Type B pancreatic cell (in vitro differentiated cells): ENCODE results near the gene COL4A1. TPM values are rescaled to one million over a fixed set of nuclear protein-coding genes. Genes with fewer than 3 reads are reported as not detected.

Source experiments
- DNase-seq: peaks from one replicate; pipeline ENCODE4 v3.0.0; 2021; ENCODE audit warnings: mixed read lengths; ENCODE audit not compliant: unreplicated experiment; ENCODE audit errors: extremely low spot score
- H3K27ac Mint-ChIP-seq: 2 replicates; pipeline ENCODE4 v1.8.0; 2021; ENCODE audit warnings: mild to moderate bottlenecking, mixed read lengths
- H3K27me3 Mint-ChIP-seq: 2 replicates; pipeline ENCODE4 v1.8.0; 2021; ENCODE audit warnings: mixed read lengths
- H3K36me3 Mint-ChIP-seq: 2 replicates; pipeline ENCODE4 v1.8.0; 2021; ENCODE audit warnings: mixed read lengths
- H3K4me1 Mint-ChIP-seq: one replicate; pipeline ENCODE4 v1.8.0; 2021; ENCODE audit warnings: mixed read lengths; ENCODE audit not compliant: unreplicated experiment
- H3K4me3 Mint-ChIP-seq: 2 replicates; pipeline ENCODE4 v1.8.0; 2021; ENCODE audit warnings: mild to moderate bottlenecking, mixed read lengths
- H3K9me3 Mint-ChIP-seq: 2 replicates; pipeline ENCODE4 v1.8.0; 2021; ENCODE audit warnings: mixed read lengths
- total RNA-seq: library from RNA; stranded (reverse); gene quantifications from 2 replicates; pipeline ENCODE4 v1.2.1, GENCODE V29; 2021; ENCODE audit warnings: low replicate concordance
- TF ChIP-seq, protein P1 (sequence below): fragments of 200-600 bp; sonication (generic); conservative IDR thresholded peaks from 2 replicates; pipeline ENCODE4 v1.5.0; 2021; ENCODE audit warnings: antibody characterized with exemption, mild to moderate bottlenecking

COL4A1 gene
- total RNA-seq, 1 donor from 2014 or later = 83.6 TPM

GRCh38 chr13:110208116-110208515, 98.8 kb downstream of the COL4A1 start:
- Mint-ChIP-seq H3K27me3 (no peaks in the 10 kb centered on the region), H3K9me3 (no peaks in the 10 kb centered on the region), H3K4me3 (no peak overlapping the region), H3K36me3 (peaks cover 3% of the 10 kb centered on the region), H3K27ac (no peak overlapping the region), H3K4me1 (no peaks in the 10 kb centered on the region)
- no peak for DNase-seq
- TF ChIP-seq, protein P1, sequence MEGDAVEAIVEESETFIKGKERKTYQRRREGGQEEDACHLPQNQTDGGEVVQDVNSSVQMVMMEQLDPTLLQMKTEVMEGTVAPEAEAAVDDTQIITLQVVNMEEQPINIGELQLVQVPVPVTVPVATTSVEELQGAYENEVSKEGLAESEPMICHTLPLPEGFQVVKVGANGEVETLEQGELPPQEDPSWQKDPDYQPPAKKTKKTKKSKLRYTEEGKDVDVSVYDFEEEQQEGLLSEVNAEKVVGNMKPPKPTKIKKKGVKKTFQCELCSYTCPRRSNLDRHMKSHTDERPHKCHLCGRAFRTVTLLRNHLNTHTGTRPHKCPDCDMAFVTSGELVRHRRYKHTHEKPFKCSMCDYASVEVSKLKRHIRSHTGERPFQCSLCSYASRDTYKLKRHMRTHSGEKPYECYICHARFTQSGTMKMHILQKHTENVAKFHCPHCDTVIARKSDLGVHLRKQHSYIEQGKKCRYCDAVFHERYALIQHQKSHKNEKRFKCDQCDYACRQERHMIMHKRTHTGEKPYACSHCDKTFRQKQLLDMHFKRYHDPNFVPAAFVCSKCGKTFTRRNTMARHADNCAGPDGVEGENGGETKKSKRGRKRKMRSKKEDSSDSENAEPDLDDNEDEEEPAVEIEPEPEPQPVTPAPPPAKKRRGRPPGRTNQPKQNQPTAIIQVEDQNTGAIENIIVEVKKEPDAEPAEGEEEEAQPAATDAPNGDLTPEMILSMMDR = no peak

DNA sequence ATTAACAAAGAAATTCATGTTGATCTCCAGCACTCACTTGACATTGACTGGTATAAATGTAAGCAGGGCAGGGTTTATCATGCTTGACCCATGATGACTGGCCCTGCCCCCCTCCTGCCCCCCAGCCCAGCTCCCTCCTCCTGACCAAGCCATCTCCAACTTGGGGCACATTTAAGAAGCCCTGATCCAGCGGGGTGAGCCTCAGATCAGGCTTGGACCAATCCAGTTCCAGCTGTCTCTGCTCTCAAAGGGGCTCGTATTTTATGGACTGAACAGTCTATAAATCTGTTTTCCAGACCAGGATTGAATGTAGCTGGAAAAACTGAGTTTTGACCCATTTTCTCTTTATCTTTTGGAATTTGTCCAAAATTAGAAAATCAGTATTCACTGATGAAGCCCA, 100.0 kb downstream of the COL4A1 start:
- TF ChIP-seq, protein P1 = no peak
- Mint-ChIP-seq H3K9me3 (no peaks in the 10 kb centered on the region), H3K4me1 (no peaks in the 10 kb centered on the region), H3K4me3 (no peak overlapping the region), H3K27me3 (no peaks in the 10 kb centered on the region), H3K36me3 (peaks cover 3% of the 10 kb centered on the region), H3K27ac (no peak overlapping the region)
- no peak for DNase-seq

DNA sequence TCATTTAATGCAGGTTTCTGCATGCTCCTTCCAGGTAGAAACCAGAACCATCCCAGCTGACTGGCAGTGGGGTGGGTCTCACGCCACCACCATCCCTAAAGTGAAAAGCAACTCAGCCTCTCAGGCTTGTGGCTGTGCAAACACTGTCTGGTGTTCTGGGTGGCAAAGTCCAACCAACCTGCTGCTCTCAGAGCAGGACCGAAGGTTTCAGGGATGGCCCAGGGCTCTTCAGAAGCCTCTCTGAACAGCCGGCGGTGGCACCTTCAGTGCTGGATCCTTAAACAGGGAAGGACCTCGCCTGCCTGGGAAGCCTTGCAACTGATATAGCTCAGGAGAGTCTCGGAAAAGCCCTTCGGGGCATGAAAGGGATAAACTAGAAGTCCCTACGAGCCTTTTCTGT, 100.8 kb downstream of the COL4A1 start:
- Mint-ChIP-seq H3K36me3 (no peaks in the 10 kb centered on the region), H3K9me3 (no peaks in the 10 kb centered on the region), H3K27ac (no peak overlapping the region), H3K27me3 (no peaks in the 10 kb centered on the region), H3K4me3 (no peak overlapping the region), H3K4me1 (no peaks in the 10 kb centered on the region)
- TF ChIP-seq, protein P1 = no peak
- DNase-seq = no peak

DNA sequence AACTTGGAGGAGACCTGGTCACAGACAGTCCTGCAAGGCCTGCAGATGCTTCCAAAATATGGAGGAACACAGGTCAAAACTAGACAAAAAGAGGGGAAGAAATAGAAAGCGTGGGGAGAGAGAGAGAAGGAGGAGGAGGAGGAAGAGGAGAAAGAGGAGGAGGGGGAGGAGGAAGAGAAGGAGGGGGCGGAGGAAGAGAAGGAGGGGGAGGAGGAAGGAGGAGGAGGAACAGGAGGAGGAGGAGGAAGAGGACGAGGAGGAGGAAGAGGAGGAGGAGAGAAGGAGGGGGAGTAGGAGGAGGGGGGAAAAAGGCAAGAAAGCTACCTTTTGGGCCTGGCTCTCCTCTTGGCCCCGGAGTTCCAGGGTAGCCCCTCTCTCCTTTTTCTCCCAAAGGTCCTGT, 105.8 kb downstream of the COL4A1 start:
- H3K9me3 Mint-ChIP-seq = no peaks in the 10 kb centered on the region
- H3K4me3 Mint-ChIP-seq = no peak overlapping the region
- H3K27me3 Mint-ChIP-seq = no peaks in the 10 kb centered on the region
- no peaks in the 10 kb centered on the region for H3K4me1 Mint-ChIP-seq
- no peak overlapping the region for H3K27ac Mint-ChIP-seq
- H3K36me3 Mint-ChIP-seq = peaks cover 13% of the 10 kb centered on the region
- DNase-seq = no peak
- TF ChIP-seq, protein P1 = no peak

DNA sequence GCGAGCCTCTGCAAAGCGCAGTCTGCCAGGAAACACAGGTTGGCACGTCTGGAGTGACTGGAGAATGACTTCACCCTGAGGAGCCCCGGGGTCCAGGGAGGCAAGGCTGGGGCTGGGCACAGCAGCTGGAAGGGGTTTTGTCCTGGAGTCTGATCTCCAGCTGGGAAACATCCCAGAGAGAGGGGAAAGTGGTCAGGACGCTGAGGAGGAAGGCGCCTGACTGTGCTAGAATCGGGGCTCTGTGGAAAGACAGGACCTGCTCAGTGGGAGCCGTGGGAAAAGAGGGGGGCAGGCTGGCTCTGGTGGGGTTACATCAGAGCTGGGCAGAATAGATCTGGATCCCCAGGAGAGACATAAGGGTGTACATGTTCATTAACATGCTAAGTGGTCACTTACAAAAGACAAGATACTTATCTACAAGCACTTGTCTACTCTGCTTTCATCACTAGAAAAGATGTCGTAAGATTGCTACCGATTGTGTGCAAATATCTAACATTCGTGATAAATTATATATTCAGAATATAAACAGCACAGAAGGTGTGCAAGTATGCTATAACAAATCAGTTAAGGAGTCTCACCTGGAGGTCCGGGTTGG, 106.6 kb downstream of the COL4A1 start:
- TF ChIP-seq, protein P1 = no peak
- no peaks in the 10 kb centered on the region for H3K4me1 Mint-ChIP-seq
- peaks cover 13% of the 10 kb centered on the region for H3K36me3 Mint-ChIP-seq
- no peak overlapping the region for H3K27ac Mint-ChIP-seq
- no peaks in the 10 kb centered on the region for H3K27me3 Mint-ChIP-seq
- H3K4me3 Mint-ChIP-seq = no peak overlapping the region
- no peaks in the 10 kb centered on the region for H3K9me3 Mint-ChIP-seq
- DNase-seq = no peak
